ENCODE data around the gene NEUROD2.

Gene NEUROD2

GRCh38 chr17:39629898-39630297 is 22.2 kb upstream of the NEUROD2 start (continued):
- TF ChIP-seq TSHZ2 (CRISPR knock-in tag; IDR thresholded peaks at IDR 0.05) (no peak), GLIS3 (CRISPR knock-in tag; IDR thresholded peaks at IDR 0.05) (no peak)

- no peak for ATAC-seq
- no peak for TF ChIP-seq PATZ1 (CRISPR knock-in tag; IDR thresholded peaks at IDR 0.05; ENCODE audit: borderline replicate concordance)
- TF ChIP-seq CSRNP3 (CRISPR knock-in tag; IDR thresholded peaks at IDR 0.05): no peak
- no peak for TF ChIP-seq ISL1 (CRISPR knock-in tag; IDR thresholded peaks at IDR 0.05)
- no peak for TF ChIP-seq ZC3H10 (CRISPR knock-in tag; IDR thresholded peaks at IDR 0.05)
- no peak for TF ChIP-seq ESRRG (CRISPR knock-in tag; IDR thresholded peaks at IDR 0.05)
- no peak for TF ChIP-seq CSDC2 (CRISPR knock-in tag; IDR thresholded peaks at IDR 0.05)
- TF ChIP-seq ZFP30 (CRISPR knock-in tag; IDR thresholded peaks at IDR 0.05): no peak
- no peak for TF ChIP-seq TCF4 (CRISPR knock-in tag; IDR thresholded peaks at IDR 0.05; ENCODE audit: borderline replicate concordance)
- TF ChIP-seq ZNF8 (CRISPR knock-in tag; IDR thresholded peaks at IDR 0.05): no peak
- no peak for TF ChIP-seq POU6F1 (CRISPR knock-in tag; IDR thresholded peaks at IDR 0.05; ENCODE audit: borderline replicate concordance, low read depth)
- TF ChIP-seq ZNF565 (CRISPR knock-in tag; conservative IDR thresholded peaks at IDR 0.05; ENCODE audit: low read depth): no peak
- TF ChIP-seq OSR1 (CRISPR knock-in tag; IDR thresholded peaks at IDR 0.05): no peak
- TF ChIP-seq GLIS3 (CRISPR knock-in tag; IDR thresholded peaks at IDR 0.05): no peak
- no peak for TF ChIP-seq ZFP3 (CRISPR knock-in tag; IDR thresholded peaks at IDR 0.05)
- no peak for TF ChIP-seq BACH2 (CRISPR knock-in tag; IDR thresholded peaks at IDR 0.05; ENCODE audit: borderline replicate concordance)
Observed at GRCh38 chr17:39629494-39629880, 21.8 kb upstream of the NEUROD2 start.

- TF ChIP-seq SNAI2 (CRISPR knock-in tag; IDR thresholded peaks at IDR 0.05): no peak
- no peak for TF ChIP-seq ZFP30 (CRISPR knock-in tag; IDR thresholded peaks at IDR 0.05)
- TF ChIP-seq ZC3H10 (CRISPR knock-in tag; IDR thresholded peaks at IDR 0.05): no peak
- no peak for TF ChIP-seq CSRNP3 (CRISPR knock-in tag; IDR thresholded peaks at IDR 0.05)
- no peak for ATAC-seq
Observed at GRCh38 chr17:39628655-39629493, 21.2 kb upstream of the NEUROD2 start.
